Endodermal cell (in vitro differentiated cells): ENCODE results near the gene OS9. TPM values are rescaled to one million over a fixed set of nuclear protein-coding genes. Genes with fewer than 3 reads are reported as not detected.

Experiments
- DNase-seq: peaks from one replicate; pipeline ENCODE4 v3.0.0-alpha.2; 2017
- H3K27ac ChIP-seq: 2 replicates; pipeline ENCODE4 v1.5.1; 2013; ENCODE audit warnings: mild to moderate bottlenecking, low read depth, low read length, moderate library complexity
- H3K27me3 ChIP-seq: 2 replicates; pipeline ENCODE4 v1.6.1; 2013; ENCODE audit warnings: mild to moderate bottlenecking, low read length, moderate library complexity; ENCODE audit not compliant: insufficient read depth, control insufficient read depth, poor library complexity, severe bottlenecking
- H3K36me3 ChIP-seq: 2 replicates; pipeline ENCODE4 v1.7.0; 2013; ENCODE audit warnings: mild to moderate bottlenecking, low read length, moderate library complexity; ENCODE audit not compliant: control insufficient read depth, insufficient read depth
- H3K4me1 ChIP-seq: one replicate; pipeline ENCODE4 v1.7.0; 2013; ENCODE audit warnings: low read length; ENCODE audit not compliant: control insufficient read depth, insufficient read depth
- H3K4me3 ChIP-seq: 2 replicates; pipeline ENCODE4 v1.5.1; 2013; ENCODE audit warnings: mild to moderate bottlenecking, low read length, moderate library complexity
- H3K9ac ChIP-seq: 2 replicates; pipeline ENCODE4 v1.6.1; 2013; ENCODE audit warnings: mild to moderate bottlenecking, low read length, moderate library complexity; ENCODE audit not compliant: poor library complexity, severe bottlenecking; ENCODE audit errors: extremely low read depth
- H3K9me3 ChIP-seq: 2 replicates; pipeline ENCODE4 v1.6.1; 2013; ENCODE audit warnings: mild to moderate bottlenecking, low read length, moderate library complexity; ENCODE audit not compliant: control insufficient read depth
- H3K27ac Mint-ChIP-seq: 2 replicates; pipeline ENCODE4 v1.8.0; 2020; ENCODE audit warnings: mixed read lengths
- H3K27me3 Mint-ChIP-seq: 2 replicates; pipeline ENCODE4 v1.8.0; 2021; ENCODE audit warnings: mild to moderate bottlenecking, mixed read lengths; ENCODE audit not compliant: insufficient read depth
- H3K36me3 Mint-ChIP-seq: 2 replicates; pipeline ENCODE4 v1.8.0; 2020; ENCODE audit warnings: low read depth, mixed read lengths
- H3K4me1 Mint-ChIP-seq: 2 replicates; pipeline ENCODE4 v1.8.0; 2020; ENCODE audit warnings: mixed read lengths
- H3K4me3 Mint-ChIP-seq: 2 replicates; pipeline ENCODE4 v1.8.0; 2020; ENCODE audit warnings: mild to moderate bottlenecking, moderate library complexity, mixed read lengths
- H3K9me3 Mint-ChIP-seq: 2 replicates; pipeline ENCODE4 v1.8.0; 2020; ENCODE audit warnings: mild to moderate bottlenecking, mixed read lengths
- WGBS, 2 experiments: methylation state at CpG; one replicate each; pipeline versions ENCODE4 v1.1.5 to v1.1.7; 2013; ENCODE audit warnings: missing lambda C conversion rate in 2 of 2, mixed read lengths in 1 of 2; ENCODE audit not compliant: insufficient coverage in 1 of 2, insufficient read length in 1 of 2; 5-methylcytosine and 5-hydroxymethylcytosine counted together
- total RNA-seq, 2 donors: library from RNA; stranded (reverse); fragmentation: NEBNext Ultra II Directional in 1 of 2; extraction: Animal tissue kit (Norgen Biotek cat#: 25700) in 1 of 2; gene quantifications; 2 replicates in 1 of 2; 3 replicates in 1 of 2; pipeline ENCODE4 v1.2.1, GENCODE V29; 2021
- TF ChIP-seq, protein P1 (sequence below): fragments of 200-600 bp; sonication (generic); conservative IDR thresholded peaks from 2 replicates; pipeline ENCODE4 v1.5.0; 2021; ENCODE audit warnings: antibody characterized with exemption, mild to moderate bottlenecking

Gene OS9
- total RNA-seq, 2 donors from 2014 or later: 108 to 142 TPM

DNA sequence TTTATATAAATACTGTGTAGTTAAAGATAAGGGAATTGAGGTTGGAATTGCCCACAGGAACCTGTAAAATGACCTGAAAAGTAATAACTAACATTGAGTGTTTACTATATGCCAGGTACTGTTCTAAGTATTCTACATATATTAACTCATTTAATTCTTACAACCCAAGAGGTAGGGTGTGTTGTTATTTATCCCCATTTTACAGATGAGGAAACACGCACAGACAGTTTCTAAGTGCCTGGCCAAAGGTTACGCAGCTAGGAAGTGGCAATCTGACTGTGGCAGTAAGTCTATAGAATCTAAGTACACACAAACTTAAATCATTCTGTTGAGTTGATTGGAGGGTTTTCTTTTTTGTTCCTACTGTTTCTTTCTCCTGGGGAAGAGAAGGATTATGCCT, 49.8 kb downstream of the OS9 start:
- DNase-seq: no peak
- 100% methylated on average over 1 of the region's 2 CpGs; no CpG with 5 or more reads in 1 of the 2 experiments for WGBS, 2 experiments

DNA sequence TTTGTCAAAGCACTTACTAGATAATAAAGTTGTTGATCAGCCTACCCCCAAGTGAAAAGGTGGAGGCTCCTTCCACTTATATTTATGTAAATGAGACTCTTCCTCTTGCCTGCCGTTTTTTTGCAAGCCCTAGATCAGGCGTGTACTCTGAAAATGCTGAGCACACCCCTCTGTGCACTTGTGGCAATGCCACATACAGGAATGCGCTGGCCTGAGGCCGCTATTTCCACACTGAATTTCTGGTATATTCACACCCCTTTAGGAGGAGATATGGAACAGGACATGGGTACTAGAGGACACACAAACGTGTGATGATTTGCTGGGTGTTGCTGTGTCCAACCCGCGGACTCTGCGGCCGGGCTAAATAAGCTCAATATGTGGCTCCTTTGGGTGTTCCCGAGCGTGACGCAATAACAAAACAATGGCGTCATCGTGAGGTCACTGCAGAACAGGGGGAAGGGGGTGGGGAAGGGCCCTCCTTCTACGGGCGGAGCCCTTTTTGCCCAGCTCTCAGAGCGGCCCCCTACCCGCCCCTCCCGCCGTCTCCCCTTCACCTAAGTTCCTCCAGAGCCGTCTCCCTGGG, 50.4 kb downstream of the OS9 start:
- Histone ChIP-seq H3K36me3 (peaks cover 32% of the 10 kb centered on the region), H3K27ac (peak overlapping the region; percentile 96), H3K4me1 (no peaks in the 10 kb centered on the region), H3K4me3 (peak overlapping the region; percentile 97), H3K9ac (peak overlapping the region; percentile 97), H3K27me3 (peaks cover 50% of the 10 kb centered on the region), H3K9me3 (no peaks in the 10 kb centered on the region)
- Mint-ChIP-seq H3K27me3 (peaks cover 49% of the 10 kb centered on the region), H3K27ac (peak overlapping the region; percentile 99), H3K36me3 (peaks cover 31% of the 10 kb centered on the region), H3K4me1 (peaks cover 5% of the 10 kb centered on the region), H3K4me3 (peak overlapping the region; percentile 94), H3K9me3 (peaks cover 3% of the 10 kb centered on the region)
- DNase-seq: no peak
- TF ChIP-seq, protein P1, sequence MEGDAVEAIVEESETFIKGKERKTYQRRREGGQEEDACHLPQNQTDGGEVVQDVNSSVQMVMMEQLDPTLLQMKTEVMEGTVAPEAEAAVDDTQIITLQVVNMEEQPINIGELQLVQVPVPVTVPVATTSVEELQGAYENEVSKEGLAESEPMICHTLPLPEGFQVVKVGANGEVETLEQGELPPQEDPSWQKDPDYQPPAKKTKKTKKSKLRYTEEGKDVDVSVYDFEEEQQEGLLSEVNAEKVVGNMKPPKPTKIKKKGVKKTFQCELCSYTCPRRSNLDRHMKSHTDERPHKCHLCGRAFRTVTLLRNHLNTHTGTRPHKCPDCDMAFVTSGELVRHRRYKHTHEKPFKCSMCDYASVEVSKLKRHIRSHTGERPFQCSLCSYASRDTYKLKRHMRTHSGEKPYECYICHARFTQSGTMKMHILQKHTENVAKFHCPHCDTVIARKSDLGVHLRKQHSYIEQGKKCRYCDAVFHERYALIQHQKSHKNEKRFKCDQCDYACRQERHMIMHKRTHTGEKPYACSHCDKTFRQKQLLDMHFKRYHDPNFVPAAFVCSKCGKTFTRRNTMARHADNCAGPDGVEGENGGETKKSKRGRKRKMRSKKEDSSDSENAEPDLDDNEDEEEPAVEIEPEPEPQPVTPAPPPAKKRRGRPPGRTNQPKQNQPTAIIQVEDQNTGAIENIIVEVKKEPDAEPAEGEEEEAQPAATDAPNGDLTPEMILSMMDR: no peak
- WGBS, 2 experiments: 31 to 53% methylated on average over 14 to 21 of the region's 21 CpGs

More for the DNA sequence above, 49.8 kb downstream of the OS9 start:
- no peak overlapping the region for H3K4me3 ChIP-seq
- H3K27ac ChIP-seq: no peak overlapping the region
- H3K4me1 ChIP-seq: no peaks in the 10 kb centered on the region
- H3K4me3 Mint-ChIP-seq: peak overlapping the region; percentile 94
- H3K27ac Mint-ChIP-seq: no peak overlapping the region
- peaks cover 26% of the 10 kb centered on the region for H3K36me3 Mint-ChIP-seq
- H3K9ac ChIP-seq: no peak overlapping the region
- no peaks in the 10 kb centered on the region for H3K9me3 ChIP-seq
- H3K36me3 ChIP-seq: peaks cover 27% of the 10 kb centered on the region
- peaks cover 54% of the 10 kb centered on the region for H3K27me3 Mint-ChIP-seq
- H3K9me3 Mint-ChIP-seq: peaks cover 3% of the 10 kb centered on the region
- peaks cover 7% of the 10 kb centered on the region for H3K4me1 Mint-ChIP-seq
- H3K27me3 ChIP-seq: peaks cover 55% of the 10 kb centered on the region
- TF ChIP-seq, protein P1: no peak

DNA sequence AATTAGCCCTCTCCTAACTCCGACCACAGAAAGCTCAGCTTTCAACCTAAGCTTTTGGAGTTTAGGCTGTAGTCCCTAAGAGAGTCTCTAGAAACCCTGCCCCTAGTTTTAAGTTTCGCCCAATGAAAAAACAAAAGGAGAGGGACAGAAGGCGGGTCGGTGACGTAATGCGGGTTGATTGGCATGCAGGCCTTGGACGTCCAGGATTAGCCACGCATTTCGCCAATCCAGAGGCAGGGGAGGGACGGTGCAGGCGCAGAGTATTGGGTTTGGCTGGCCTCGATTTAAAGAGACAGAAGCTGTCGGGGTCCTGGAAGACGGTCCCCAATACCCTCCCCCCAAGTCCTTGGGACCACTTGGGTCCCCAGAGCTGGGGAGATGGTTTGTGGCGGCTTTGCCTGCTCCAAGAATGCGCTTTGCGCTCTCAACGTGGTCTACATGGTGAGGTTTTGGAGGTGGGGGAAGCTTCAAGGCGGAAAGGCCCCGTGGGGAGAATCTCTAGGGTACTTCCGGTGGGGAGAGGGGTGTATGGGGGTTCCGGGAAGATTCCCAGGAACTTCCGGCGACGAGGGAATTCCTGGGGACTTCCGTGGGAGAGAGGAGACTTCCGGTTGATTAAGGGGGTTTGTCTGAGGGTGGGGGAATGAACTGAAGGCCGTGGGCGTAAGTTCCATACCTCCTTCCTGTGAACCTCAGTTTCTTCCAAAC, 51.0 kb downstream of the OS9 start, which contains the start of gene TSPAN31:
TSS of gene TSPAN31 (plus strand) at position 263 of the 708 bp plus-strand sequence. CDS start at position 379, 116 bp downstream.
- Mint-ChIP-seq H3K9me3 (peaks cover 3% of the 10 kb centered on the region), H3K4me1 (peaks cover 5% of the 10 kb centered on the region), H3K27me3 (peaks cover 42% of the 10 kb centered on the region), H3K27ac (peak within 1 kb of the TSS; percentile 99), H3K4me3 (peak within 1 kb of the TSS; percentile 94), H3K36me3 (peaks cover 33% of the 10 kb centered on the region)
- Histone ChIP-seq H3K4me1 (no peaks in the 10 kb centered on the region), H3K4me3 (peak within 1 kb of the TSS; percentile 97), H3K36me3 (peaks cover 38% of the 10 kb centered on the region), H3K27me3 (peaks cover 44% of the 10 kb centered on the region), H3K27ac (peak within 1 kb of the TSS; percentile 96), H3K9ac (peak within 1 kb of the TSS; percentile 97), H3K9me3 (no peaks in the 10 kb centered on the region)
- peak; percentile 99 for DNase-seq
- TF ChIP-seq, protein P1: no peak
- 4 to 13% methylated on average over 10 to 28 of the region's 29 CpGs for WGBS, 2 experiments
